Sigmoid colon (tissue), 4 donors: ENCODE data around the gene F11R.

Experiments used
- CTCF ChIP-seq, 4 experiments: fragments of 450-650 bp in 3 of 4; fragments of 200-600 bp in 1 of 4; IDR thresholded peaks; one replicate each; pipeline ENCODE4 v1.5.1; 2016 to 2019; ENCODE audit warnings: antibody characterized with exemption in 4 of 4, mild to moderate bottlenecking in 3 of 4, moderate library complexity in 2 of 4
- EP300 ChIP-seq, 4 donors: sonication (generic); formaldehyde crosslinking; IDR thresholded peaks; one replicate each; pipeline ENCODE4 v1.6.1; 2017; ENCODE audit warnings: antibody characterized with exemption in 4 of 4
- POLR2A ChIP-seq, 2 donors: fragments of 450-650 bp; IDR thresholded peaks; one replicate each; pipeline ENCODE4 v1.6.1; 2016; ENCODE audit warnings: antibody characterized with exemption in 2 of 2, mild to moderate bottlenecking in 2 of 2, moderate library complexity in 2 of 2
- POLR2AphosphoS5 ChIP-seq, 4 donors: sonication (generic); formaldehyde crosslinking; IDR thresholded peaks; one replicate each; pipeline ENCODE4 v1.6.1; 2017; ENCODE audit warnings: antibody characterized with exemption in 4 of 4

GRCh38 chr1:161069241-161069640 is 48.3 kb upstream of the F11R start:
- no peak for TF ChIP-seq CTCF (IDR thresholded peaks at IDR 0.05)
- TF ChIP-seq POLR2AphosphoS5 (IDR thresholded peaks at IDR 0.05): no peak
- TF ChIP-seq POLR2A (IDR thresholded peaks at IDR 0.05): no peak
- no peak for TF ChIP-seq EP300 (IDR thresholded peaks at IDR 0.05)
